K562 (cell line): ENCODE measurements around the gene CAV1. TPM values are rescaled to one million over a fixed set of nuclear protein-coding genes. Genes with fewer than 3 reads are reported as not detected.

ENCODE experiments used
- ATAC-seq: fragments of 200-7000 bp; cut with Tn5 transposase; 3 replicates; pipeline ENCODE4 v1.9.1; 2020; ENCODE audit warnings: moderate library complexity
- BruUV-seq: library from RNA; stranded (reverse); fragments of 400-500 nt; replicated peaks from 2 replicates; lab custom pipeline; 2021; lab: Mats Ljungman, UMichigan
- CTCF ChIA-PET: fragments of 300-600 bp; formaldehyde crosslinking; extraction: SDS; loops from one replicate; lab custom pipeline; 2021; ENCODE audit warnings: low intra/inter-chr PET ratio; lab: Yijun Ruan, JAX
- POLR2A ChIA-PET: fragments of 300-600, 350-650 bp; sonication (Branson Sonifier 250); formaldehyde crosslinking; extraction: SDS; loops from one replicate; lab custom pipeline; 2021; ENCODE audit warnings: antibody characterized with exemption, inconsistent platforms; lab: Yijun Ruan, JAX
- DNase-seq, 4 experiments: peaks; one replicate each; pipeline versions ENCODE4 v3.0.0 to v3.0.0-alpha.2; 2011 to 2018; ENCODE audit warnings: low spot score in 3 of 4, mixed read lengths in 3 of 4; ENCODE audit errors: extremely low read depth in 1 of 4
- FAIRE-seq: peaks from 2 replicates; lab custom pipeline; 2011; peaks lifted over from hg19 to GRCh38; lab: Jason Lieb, UNC
- H2AFZ ChIP-seq: 2 replicates; pipeline ENCODE4 v1.6.0; 2011; ENCODE audit warnings: low read depth, low read length, control low read depth, inconsistent platforms
- H3K27ac ChIP-seq: fragments of 200-600 bp; 3 replicates; pipeline ENCODE4 v1.8.0; 2011; ENCODE audit warnings: low read depth, mild to moderate bottlenecking, control low read depth, inconsistent platforms, low read length, moderate library complexity, mixed read lengths; ENCODE audit errors: extremely low read depth
- H3K27me3 ChIP-seq, 2 experiments: fragments of 300-600 bp in 1 of 2; 2 replicates in 1 of 2; 3 replicates in 1 of 2; pipeline versions ENCODE4 v1.6.0 to v1.8.0; 2011; ENCODE audit warnings: inconsistent platforms in 2 of 2, low read length in 2 of 2, mild to moderate bottlenecking in 1 of 2, mixed read lengths in 1 of 2, moderate library complexity in 1 of 2; ENCODE audit not compliant: control insufficient read depth in 2 of 2, insufficient read depth in 2 of 2
- H3K36me3 ChIP-seq: fragments of 300-600 bp; 3 replicates; pipeline ENCODE4 v1.8.0; 2011; ENCODE audit warnings: mild to moderate bottlenecking, low read length, inconsistent platforms; ENCODE audit not compliant: control insufficient read depth, insufficient read depth
- H3K4me1 ChIP-seq, 2 experiments: fragments of 200-600 bp in 1 of 2; replicated peaks in 1 of 2; 2 replicates in 1 of 2; 3 replicates in 1 of 2; pipeline versions ENCODE4 v1.5.1 to v1.8.0; 2011; ENCODE audit warnings: inconsistent platforms in 2 of 2, low read length in 2 of 2, mild to moderate bottlenecking in 1 of 2, mixed read lengths in 1 of 2, moderate library complexity in 1 of 2; ENCODE audit not compliant: control insufficient read depth in 2 of 2, insufficient read depth in 2 of 2
- H3K4me2 ChIP-seq: 2 replicates; pipeline ENCODE4 v1.6.1; 2011; ENCODE audit warnings: low read length, control low read depth, inconsistent platforms, mixed read lengths; ENCODE audit not compliant: insufficient read depth
- H3K4me3 ChIP-seq: fragments of 200-600 bp; sonication (generic), shearing (Covaris generic); 2 replicates; pipeline ENCODE4 v1.5.1; 2016; ENCODE audit warnings: control low read depth, inconsistent platforms
- H3K79me2 ChIP-seq: fragments of 200-600 bp; 3 replicates; pipeline ENCODE4 v1.8.0; 2011; ENCODE audit warnings: low read length, inconsistent platforms; ENCODE audit not compliant: control insufficient read depth, insufficient read depth
- H3K9ac ChIP-seq, 2 experiments: 2 replicates each; pipeline versions ENCODE4 v1.6.0 to v1.6.1; 2011; ENCODE audit warnings: low read depth in 2 of 2, low read length in 2 of 2, control low read depth in 1 of 2, inconsistent platforms in 1 of 2, mild to moderate bottlenecking in 1 of 2, mixed read lengths in 1 of 2; ENCODE audit not compliant: insufficient read depth in 1 of 2
- H3K9me1 ChIP-seq: one replicate; pipeline ENCODE4 v1.6.0; 2011; ENCODE audit warnings: inconsistent platforms, mild to moderate bottlenecking, low read length, moderate library complexity; ENCODE audit not compliant: control insufficient read depth, insufficient read depth
- H3K9me3 ChIP-seq: replicated peaks from 2 replicates; pipeline ENCODE4 v1.5.1; 2011; ENCODE audit warnings: low read depth, low read length, inconsistent platforms; ENCODE audit not compliant: control insufficient read depth, insufficient read depth
- H4K20me1 ChIP-seq: replicated peaks from 2 replicates; pipeline ENCODE4 v1.6.1; 2011; ENCODE audit warnings: low read length, inconsistent platforms, mixed read lengths; ENCODE audit not compliant: control insufficient read depth, insufficient read depth
- FOXA3 ChIP-seq, 2 experiments: fragments of 450-650 bp in 1 of 2; sonication (generic) in 1 of 2; formaldehyde crosslinking; IDR thresholded peaks in 1 of 2; conservative IDR thresholded peaks in 1 of 2; 2 replicates each; pipeline versions ENCODE4 v1.4.0 to v1.8.0; 2020 to 2022; ENCODE audit warnings: mild to moderate bottlenecking in 2 of 2, missing genetic modification reagents in 1 of 2
- GATAD2A ChIP-seq: fragments of 450-650 bp; IDR thresholded peaks from 2 replicates; pipeline ENCODE4 v1.6.1; 2017
- POLR2H ChIP-seq: IDR thresholded peaks from 2 replicates; pipeline ENCODE4 v1.6.1; 2016; ENCODE audit warnings: missing genetic modification characterization, low read depth, mild to moderate bottlenecking, control low read depth, missing compliant biosample characterization, moderate library complexity
- RAD21 ChIP-seq, 2 experiments: fragments of 250-450 bp in 1 of 2; fragments of 450-650 bp in 1 of 2; sonication (Bioruptor Pico) in 1 of 2; formaldehyde crosslinking in 1 of 2; IDR thresholded peaks in 1 of 2; conservative IDR thresholded peaks in 1 of 2; 2 replicates each; pipeline versions ENCODE4 v1.4.0 to v1.8.0; 2020 to 2022; ENCODE audit warnings: mild to moderate bottlenecking in 2 of 2, moderate library complexity in 1 of 2
- RBM39 ChIP-seq: fragments of 200-400 bp; formaldehyde crosslinking; optimal IDR thresholded peaks from 2 replicates; pipeline ENCODE3; 2018; ENCODE audit warnings: low read depth, low read length
- SPI1 ChIP-seq: IDR thresholded peaks from 2 replicates; pipeline ENCODE4 v1.6.1; 2011; ENCODE audit warnings: low read depth, low read length, control low read depth, borderline replicate concordance
- in situ Hi-C: fragments of 300-500 bp; cut with MboI; formaldehyde crosslinking; loops from 4 replicates; pipeline ENCODE4 v1.15.0; 2018; ENCODE audit warnings: inconsistent platforms, mixed read lengths
- intact Hi-C: fragments of 100-400 bp; cut with micrococcal nuclease; formaldehyde crosslinking; loops from 2 replicates; pipeline ENCODE4 v1.14.2; 2022
- polyA plus RNA-seq, 8 experiments: library from polyadenylated mRNA; depleted of rRNA in 4 of 8; stranded (reverse) in 5 of 8; unstranded in 3 of 8; fragments of >200 nt; fragmentation: Nextera tagmentation in 2 of 8; fragmentation: Illumina TruSeq in 1 of 8; extraction: Ambion mirVana in 2 of 8; extraction: Trizol in 1 of 8; gene quantifications; 2 replicates each; pipeline versions ENCODE4 v1.2.1 to v1.2.3, GENCODE V29; 2011 to 2014; ENCODE audit warnings: inconsistent platforms in 1 of 8, missing spikeins in 1 of 8
- total RNA-seq, 7 experiments: library from RNA; depleted of rRNA in 6 of 7; stranded (reverse); fragments of >200 nt in 6 of 7; fragmentation: Illumina TruSeq in 2 of 7; extraction: Trizol in 2 of 7; gene quantifications; 2 replicates each; pipeline versions ENCODE4 v1.2.1 to v1.2.3, GENCODE V29; 2011 to 2021; ENCODE audit warnings: low replicate concordance in 1 of 7
- TF ChIP-seq, protein P1 (sequence below): sonication (generic); formaldehyde crosslinking; IDR thresholded peaks from 2 replicates; pipeline ENCODE4 v1.8.0; 2023; ENCODE audit warnings: mild to moderate bottlenecking, missing genetic modification reagents

The CAV1 gene
- total and polyA plus RNA-seq, 9 of the 15 experiments (the other 6 are each of a cell fraction or from before 2014, with no cell fraction given), result 0.08 to 1.5 (median 0.63) TPM

DNA sequence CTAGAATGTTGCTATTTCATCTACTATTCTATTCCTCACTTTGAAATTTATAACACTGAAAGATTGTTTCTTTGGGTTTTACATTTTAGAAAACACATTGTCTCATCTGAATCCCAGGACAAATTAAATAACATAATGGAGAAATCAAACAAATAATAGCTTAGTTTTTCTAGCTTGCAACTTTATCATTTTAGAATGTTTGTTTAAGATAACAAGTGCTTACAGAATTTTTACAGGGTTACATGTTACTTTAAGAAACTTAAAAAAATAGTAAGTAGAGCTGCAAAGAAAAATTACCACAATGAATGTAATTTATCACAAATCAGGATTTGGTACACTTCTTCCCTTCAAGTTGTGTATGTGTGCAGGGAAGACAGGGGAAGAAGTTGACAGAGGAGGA is 14.0 kb upstream of the CAV1 start:
- no peaks in the 10 kb centered on the region for H4K20me1 ChIP-seq
- no peak overlapping the region for H3K27ac ChIP-seq
- no peak for ATAC-seq
- no TSS peak for BruUV-seq
- H3K4me3 ChIP-seq, result no peak overlapping the region
- CTCF ChIA-PET, result no interaction called here
- intact Hi-C loops (no loop called here), in situ Hi-C loops (no loop called here)
- TF ChIP-seq POLR2H (0 out of 2 replicates have a peak, but pooled peaks have one; percentile 30), FOXA3 (CRISPR knock-in tag; conservative IDR thresholded peaks at IDR 0.05 in 1 of 2, IDR thresholded peaks at IDR 0.05 in 1 of 2) (0 out of 4 replicates have a peak, but pooled peaks of 1 of the 2 experiments have one; percentile 41), RBM39 (no peak), GATAD2A (no peak), RAD21 (CRISPR knock-in tag; conservative IDR thresholded peaks at IDR 0.05 in 1 of 2, IDR thresholded peaks at IDR 0.05 in 1 of 2) (0 out of 4 replicates have a peak, but pooled peaks of 1 of the 2 experiments have one; percentile 7), SPI1 (no peak)
- TF ChIP-seq, protein P1, sequence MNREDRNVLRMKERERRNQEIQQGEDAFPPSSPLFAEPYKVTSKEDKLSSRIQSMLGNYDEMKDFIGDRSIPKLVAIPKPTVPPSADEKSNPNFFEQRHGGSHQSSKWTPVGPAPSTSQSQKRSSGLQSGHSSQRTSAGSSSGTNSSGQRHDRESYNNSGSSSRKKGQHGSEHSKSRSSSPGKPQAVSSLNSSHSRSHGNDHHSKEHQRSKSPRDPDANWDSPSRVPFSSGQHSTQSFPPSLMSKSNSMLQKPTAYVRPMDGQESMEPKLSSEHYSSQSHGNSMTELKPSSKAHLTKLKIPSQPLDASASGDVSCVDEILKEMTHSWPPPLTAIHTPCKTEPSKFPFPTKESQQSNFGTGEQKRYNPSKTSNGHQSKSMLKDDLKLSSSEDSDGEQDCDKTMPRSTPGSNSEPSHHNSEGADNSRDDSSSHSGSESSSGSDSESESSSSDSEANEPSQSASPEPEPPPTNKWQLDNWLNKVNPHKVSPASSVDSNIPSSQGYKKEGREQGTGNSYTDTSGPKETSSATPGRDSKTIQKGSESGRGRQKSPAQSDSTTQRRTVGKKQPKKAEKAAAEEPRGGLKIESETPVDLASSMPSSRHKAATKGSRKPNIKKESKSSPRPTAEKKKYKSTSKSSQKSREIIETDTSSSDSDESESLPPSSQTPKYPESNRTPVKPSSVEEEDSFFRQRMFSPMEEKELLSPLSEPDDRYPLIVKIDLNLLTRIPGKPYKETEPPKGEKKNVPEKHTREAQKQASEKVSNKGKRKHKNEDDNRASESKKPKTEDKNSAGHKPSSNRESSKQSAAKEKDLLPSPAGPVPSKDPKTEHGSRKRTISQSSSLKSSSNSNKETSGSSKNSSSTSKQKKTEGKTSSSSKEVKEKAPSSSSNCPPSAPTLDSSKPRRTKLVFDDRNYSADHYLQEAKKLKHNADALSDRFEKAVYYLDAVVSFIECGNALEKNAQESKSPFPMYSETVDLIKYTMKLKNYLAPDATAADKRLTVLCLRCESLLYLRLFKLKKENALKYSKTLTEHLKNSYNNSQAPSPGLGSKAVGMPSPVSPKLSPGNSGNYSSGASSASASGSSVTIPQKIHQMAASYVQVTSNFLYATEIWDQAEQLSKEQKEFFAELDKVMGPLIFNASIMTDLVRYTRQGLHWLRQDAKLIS (CRISPR knock-in tag), result no peak
- peaks cover 14% of the 10 kb centered on the region for H3K36me3 ChIP-seq
- no peaks in the 10 kb centered on the region for H3K9me1 ChIP-seq
- no peak overlapping the region for H2AFZ ChIP-seq
- no peak overlapping the region for H3K4me2 ChIP-seq
- FAIRE-seq, result no peak
- H3K4me1 ChIP-seq, result peaks cover 0 to 19% of the 10 kb centered on the region in 2 experiments; a peak in 3 of 5 replicates
- POLR2A ChIA-PET, result interaction anchor here (1.8 to 2.5 kb wide), 2 partner anchors 9 kb away, joined by 5 to 10 read pairs; no protein-coding TSS in a partner anchor
- DNase-seq, result no peak
- no peaks in the 10 kb centered on the region for H3K9me3 ChIP-seq
- no peak overlapping the region for H3K9ac ChIP-seq
- no peaks in the 10 kb centered on the region for H3K27me3 ChIP-seq
- H3K79me2 ChIP-seq, result no peaks in the 10 kb centered on the region
